Neural cell (in vitro differentiated cells): ENCODE measurements around the gene NUDC. TPM values are rescaled to one million over a fixed set of nuclear protein-coding genes. Genes with fewer than 3 reads are reported as not detected.

Experiments
- H2AFZ ChIP-seq: fragments of 200-600, 300-800 bp; sonication (generic), shearing (Covaris generic); 2 replicates; pipeline ENCODE4 v1.6.0; 2014; ENCODE audit warnings: low read depth, mild to moderate bottlenecking, antibody characterized with exemption, low read length, moderate library complexity
- H3F3A ChIP-seq: fragments of 200-600 bp; shearing (Covaris generic); 2 replicates; pipeline ENCODE4 v1.6.1; 2016; ENCODE audit warnings: mild to moderate bottlenecking, moderate library complexity, mixed read lengths, antibody characterized with exemption, low read length; ENCODE audit not compliant: insufficient read depth, poor library complexity, severe bottlenecking
- H3K27ac ChIP-seq: fragments of 200-600, 300-800 bp; sonication (generic), shearing (Covaris generic); 2 replicates; pipeline ENCODE4 v1.5.1; 2014; ENCODE audit warnings: mild to moderate bottlenecking, low read length, moderate library complexity
- H3K27me3 ChIP-seq: fragments of 300-800, 200-600 bp; sonication (generic), shearing (Covaris generic); 2 replicates; pipeline ENCODE4 v1.6.0; 2014; ENCODE audit warnings: mild to moderate bottlenecking, low read depth, low read length, moderate library complexity; ENCODE audit not compliant: insufficient read depth
- H3K36me3 ChIP-seq: fragments of 300-800, 200-600 bp; sonication (generic), shearing (Covaris generic); 2 replicates; pipeline ENCODE4 v1.5.1; 2014; ENCODE audit warnings: mild to moderate bottlenecking, antibody characterized with exemption, low read length, moderate library complexity; ENCODE audit not compliant: insufficient read depth
- H3K4me2 ChIP-seq: fragments of 300-800, 200-600 bp; sonication (generic), shearing (Covaris generic); 2 replicates; pipeline ENCODE4 v1.6.0; 2014; ENCODE audit warnings: mild to moderate bottlenecking, low read length
- H3K4me3 ChIP-seq: fragments of 300-800, 200-600 bp; sonication (generic), shearing (Covaris generic); 2 replicates; pipeline ENCODE4 v1.5.1; 2014; ENCODE audit warnings: mild to moderate bottlenecking, low read length, moderate library complexity
- H3K79me2 ChIP-seq: fragments of 200-600 bp; shearing (Covaris generic); replicated peaks from 2 replicates; pipeline ENCODE4 v1.6.0; 2014; ENCODE audit warnings: mild to moderate bottlenecking, low read length, moderate library complexity; ENCODE audit not compliant: insufficient read depth
- H3K9ac ChIP-seq: fragments of 300-800, 200-600 bp; sonication (generic), shearing (Covaris generic); 2 replicates; pipeline ENCODE4 v1.6.1; 2016; ENCODE audit warnings: mild to moderate bottlenecking, low read length, mixed read lengths
- H3K9me2 ChIP-seq: fragments of 200-600 bp; shearing (Covaris generic); 2 replicates; pipeline ENCODE4 v1.6.1; 2016; ENCODE audit warnings: mild to moderate bottlenecking, low read length, mixed read lengths; ENCODE audit not compliant: insufficient read depth
- H3K9me3 ChIP-seq: fragments of 200-600, 300-800 bp; sonication (generic), shearing (Covaris generic); 2 replicates; pipeline ENCODE4 v1.6.1; 2016; ENCODE audit warnings: mild to moderate bottlenecking, mixed run types, low read length, moderate library complexity, mixed read lengths
- H4K20me1 ChIP-seq: fragments of 200-600 bp; shearing (Covaris generic); 2 replicates; pipeline ENCODE4 v1.6.1; 2016; ENCODE audit warnings: mild to moderate bottlenecking, mixed run types; ENCODE audit not compliant: insufficient read depth
- EP300 ChIP-seq: fragments of 450-650 bp; conservative IDR thresholded peaks from 2 replicates; pipeline ENCODE4 v1.6.1; 2014; ENCODE audit warnings: antibody characterized with exemption, mild to moderate bottlenecking, moderate library complexity; ENCODE audit not compliant: poor library complexity, severe bottlenecking
- EZH2 ChIP-seq: fragments of 200-600, 300-800 bp; shearing (Covaris generic), sonication (generic); IDR thresholded peaks from 2 replicates; pipeline ENCODE4 v1.6.1; 2014; ENCODE audit warnings: antibody characterized with exemption, low read length, borderline replicate concordance, mild to moderate bottlenecking; ENCODE audit not compliant: insufficient read depth, poor library complexity, severe bottlenecking
- MXI1 ChIP-seq: fragments of 450-650 bp; conservative IDR thresholded peaks from 2 replicates; pipeline ENCODE4 v1.6.1; 2014; ENCODE audit warnings: antibody characterized with exemption, mild to moderate bottlenecking; ENCODE audit not compliant: poor library complexity, severe bottlenecking
- POLR2AphosphoS5 ChIP-seq: IDR thresholded peaks from 2 replicates; pipeline ENCODE4 v1.6.1; 2012
- RAD21 ChIP-seq: fragments of 450-650 bp; conservative IDR thresholded peaks from 2 replicates; pipeline ENCODE4 v1.6.1; 2014; ENCODE audit warnings: antibody characterized with exemption, mild to moderate bottlenecking, moderate library complexity
- SMC3 ChIP-seq: fragments of 450-650 bp; conservative IDR thresholded peaks from 2 replicates; pipeline ENCODE4 v1.6.1; 2014; ENCODE audit warnings: antibody characterized with exemption, mild to moderate bottlenecking, moderate library complexity; ENCODE audit not compliant: poor library complexity
- TAF1 ChIP-seq: IDR thresholded peaks from 2 replicates; pipeline ENCODE4 v1.6.1; 2012; ENCODE audit warnings: low read depth
- polyA plus RNA-seq: library from polyadenylated mRNA; depleted of rRNA; stranded (reverse); fragments of >200 nt; gene quantifications from 2 replicates; pipeline ENCODE4 v1.2.3, GENCODE V29; 2014
- TF ChIP-seq, protein P1 (sequence below): fragments of 450-650 bp; IDR thresholded peaks from 2 replicates; pipeline ENCODE4 v1.5.1; 2014; ENCODE audit warnings: antibody characterized with exemption, mild to moderate bottlenecking, moderate library complexity; ENCODE audit not compliant: poor library complexity, severe bottlenecking
- TF ChIP-seq, protein P2 (sequence below): IDR thresholded peaks from 2 replicates; pipeline ENCODE4 v1.6.1; 2012; ENCODE audit warnings: borderline replicate concordance

Gene NUDC
- polyA plus RNA-seq, 1 donor from 2014 or later, result 20.6 TPM

DNA sequence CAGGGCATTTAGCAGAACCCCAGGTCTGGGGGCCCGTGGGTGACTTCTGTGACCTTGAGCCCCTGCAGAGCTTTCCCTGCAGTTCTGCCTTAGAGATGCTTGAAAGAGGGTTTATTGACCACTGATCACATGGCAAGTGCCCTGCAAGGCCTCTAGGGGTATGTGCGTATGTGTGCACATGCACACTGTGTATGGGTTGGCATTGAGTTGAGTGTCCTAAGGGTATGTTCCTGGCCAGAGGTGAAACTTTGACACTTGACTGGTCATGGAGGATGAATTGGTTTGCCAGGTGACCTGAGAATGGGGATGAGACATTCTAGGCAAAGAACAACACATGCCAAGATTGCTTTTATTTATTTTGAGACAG is 17.1 kb downstream of the NUDC start:
- H3K4me3 ChIP-seq, result no peak overlapping the region
- no peaks in the 10 kb centered on the region for H3K9me2 ChIP-seq
- H3K27ac ChIP-seq, result no peak overlapping the region
- H3K79me2 ChIP-seq, result no peaks in the 10 kb centered on the region
- H3K4me2 ChIP-seq, result no peak overlapping the region
- H3F3A ChIP-seq, result no peaks in the 10 kb centered on the region
- TF ChIP-seq SMC3 (no peak), MXI1 (no peak)
- H3K9ac ChIP-seq, result no peak overlapping the region
- no peaks in the 10 kb centered on the region for H3K9me3 ChIP-seq
- no peaks in the 10 kb centered on the region for H3K27me3 ChIP-seq
- H3K36me3 ChIP-seq, result no peaks in the 10 kb centered on the region
- H4K20me1 ChIP-seq, result no peaks in the 10 kb centered on the region
- H2AFZ ChIP-seq, result no peak overlapping the region

DNA sequence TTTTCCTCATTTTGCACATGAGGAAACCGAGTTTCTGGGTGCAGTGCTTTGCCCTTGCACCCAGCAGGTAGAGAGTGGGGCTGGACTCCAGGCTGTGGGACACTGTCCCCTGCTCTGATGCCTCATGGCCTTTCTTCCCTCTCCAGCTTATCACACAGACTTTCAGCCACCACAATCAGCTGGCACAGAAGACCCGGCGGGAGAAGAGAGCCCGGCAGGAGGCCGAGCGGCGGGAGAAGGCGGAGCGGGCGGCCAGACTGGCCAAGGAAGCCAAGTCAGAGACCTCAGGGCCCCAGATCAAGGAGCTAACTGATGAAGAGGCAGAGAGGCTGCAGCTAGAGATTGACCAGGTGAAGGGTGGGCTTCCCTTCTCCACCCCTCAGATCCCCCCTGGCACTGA is 19.8 kb downstream of the NUDC start:
- H3K27me3 ChIP-seq, result no peaks in the 10 kb centered on the region
- no peak for TF ChIP-seq EZH2
- TF ChIP-seq, protein P1, sequence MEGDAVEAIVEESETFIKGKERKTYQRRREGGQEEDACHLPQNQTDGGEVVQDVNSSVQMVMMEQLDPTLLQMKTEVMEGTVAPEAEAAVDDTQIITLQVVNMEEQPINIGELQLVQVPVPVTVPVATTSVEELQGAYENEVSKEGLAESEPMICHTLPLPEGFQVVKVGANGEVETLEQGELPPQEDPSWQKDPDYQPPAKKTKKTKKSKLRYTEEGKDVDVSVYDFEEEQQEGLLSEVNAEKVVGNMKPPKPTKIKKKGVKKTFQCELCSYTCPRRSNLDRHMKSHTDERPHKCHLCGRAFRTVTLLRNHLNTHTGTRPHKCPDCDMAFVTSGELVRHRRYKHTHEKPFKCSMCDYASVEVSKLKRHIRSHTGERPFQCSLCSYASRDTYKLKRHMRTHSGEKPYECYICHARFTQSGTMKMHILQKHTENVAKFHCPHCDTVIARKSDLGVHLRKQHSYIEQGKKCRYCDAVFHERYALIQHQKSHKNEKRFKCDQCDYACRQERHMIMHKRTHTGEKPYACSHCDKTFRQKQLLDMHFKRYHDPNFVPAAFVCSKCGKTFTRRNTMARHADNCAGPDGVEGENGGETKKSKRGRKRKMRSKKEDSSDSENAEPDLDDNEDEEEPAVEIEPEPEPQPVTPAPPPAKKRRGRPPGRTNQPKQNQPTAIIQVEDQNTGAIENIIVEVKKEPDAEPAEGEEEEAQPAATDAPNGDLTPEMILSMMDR, result no peak
- no peak for TF ChIP-seq TAF1
- no peak for TF ChIP-seq MXI1
- no peak for TF ChIP-seq RAD21
- TF ChIP-seq, protein P2, sequence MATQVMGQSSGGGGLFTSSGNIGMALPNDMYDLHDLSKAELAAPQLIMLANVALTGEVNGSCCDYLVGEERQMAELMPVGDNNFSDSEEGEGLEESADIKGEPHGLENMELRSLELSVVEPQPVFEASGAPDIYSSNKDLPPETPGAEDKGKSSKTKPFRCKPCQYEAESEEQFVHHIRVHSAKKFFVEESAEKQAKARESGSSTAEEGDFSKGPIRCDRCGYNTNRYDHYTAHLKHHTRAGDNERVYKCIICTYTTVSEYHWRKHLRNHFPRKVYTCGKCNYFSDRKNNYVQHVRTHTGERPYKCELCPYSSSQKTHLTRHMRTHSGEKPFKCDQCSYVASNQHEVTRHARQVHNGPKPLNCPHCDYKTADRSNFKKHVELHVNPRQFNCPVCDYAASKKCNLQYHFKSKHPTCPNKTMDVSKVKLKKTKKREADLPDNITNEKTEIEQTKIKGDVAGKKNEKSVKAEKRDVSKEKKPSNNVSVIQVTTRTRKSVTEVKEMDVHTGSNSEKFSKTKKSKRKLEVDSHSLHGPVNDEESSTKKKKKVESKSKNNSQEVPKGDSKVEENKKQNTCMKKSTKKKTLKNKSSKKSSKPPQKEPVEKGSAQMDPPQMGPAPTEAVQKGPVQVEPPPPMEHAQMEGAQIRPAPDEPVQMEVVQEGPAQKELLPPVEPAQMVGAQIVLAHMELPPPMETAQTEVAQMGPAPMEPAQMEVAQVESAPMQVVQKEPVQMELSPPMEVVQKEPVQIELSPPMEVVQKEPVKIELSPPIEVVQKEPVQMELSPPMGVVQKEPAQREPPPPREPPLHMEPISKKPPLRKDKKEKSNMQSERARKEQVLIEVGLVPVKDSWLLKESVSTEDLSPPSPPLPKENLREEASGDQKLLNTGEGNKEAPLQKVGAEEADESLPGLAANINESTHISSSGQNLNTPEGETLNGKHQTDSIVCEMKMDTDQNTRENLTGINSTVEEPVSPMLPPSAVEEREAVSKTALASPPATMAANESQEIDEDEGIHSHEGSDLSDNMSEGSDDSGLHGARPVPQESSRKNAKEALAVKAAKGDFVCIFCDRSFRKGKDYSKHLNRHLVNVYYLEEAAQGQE, result no peak
- TF ChIP-seq POLR2AphosphoS5, result no peak
- TF ChIP-seq EP300, result no peak
- no peak for TF ChIP-seq SMC3
- no peaks in the 10 kb centered on the region for H4K20me1 ChIP-seq
- H3K27ac ChIP-seq, result no peak overlapping the region
- H3K4me2 ChIP-seq, result no peak overlapping the region
- H3F3A ChIP-seq, result no peaks in the 10 kb centered on the region
- no peaks in the 10 kb centered on the region for H3K79me2 ChIP-seq
- no peaks in the 10 kb centered on the region for H3K9me2 ChIP-seq
- H2AFZ ChIP-seq, result no peak overlapping the region
- no peak overlapping the region for H3K4me3 ChIP-seq
- H3K9ac ChIP-seq, result no peak overlapping the region
- H3K36me3 ChIP-seq, result no peaks in the 10 kb centered on the region
- H3K9me3 ChIP-seq, result no peaks in the 10 kb centered on the region

DNA sequence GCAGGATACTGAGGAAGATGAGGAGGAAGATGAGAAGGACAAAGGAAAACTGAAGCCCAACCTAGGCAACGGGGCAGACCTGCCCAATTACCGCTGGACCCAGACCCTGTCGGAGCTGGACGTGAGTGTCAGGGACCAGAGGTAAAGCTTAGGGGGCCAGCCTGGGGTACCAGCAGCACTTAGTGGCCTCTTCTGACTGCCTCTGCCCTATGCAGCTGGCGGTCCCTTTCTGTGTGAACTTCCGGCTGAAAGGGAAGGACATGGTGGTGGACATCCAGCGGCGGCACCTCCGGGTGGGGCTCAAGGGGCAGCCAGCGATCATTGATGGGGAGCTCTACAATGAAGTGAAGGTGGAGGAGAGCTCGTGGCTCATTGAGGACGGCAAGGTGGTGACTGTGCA is 21.1 kb downstream of the NUDC start:
- Histone ChIP-seq H3K79me2 (no peaks in the 10 kb centered on the region), H3K9me3 (no peaks in the 10 kb centered on the region), H3K36me3 (no peaks in the 10 kb centered on the region), H3K27me3 (no peaks in the 10 kb centered on the region), H2AFZ (no peak overlapping the region), H4K20me1 (no peaks in the 10 kb centered on the region), H3K4me2 (no peak overlapping the region), H3K9me2 (no peaks in the 10 kb centered on the region), H3K9ac (no peak overlapping the region), H3K4me3 (no peak overlapping the region), H3F3A (no peaks in the 10 kb centered on the region), H3K27ac (no peak overlapping the region)
- TF ChIP-seq, protein P1, result no peak
- TF ChIP-seq EZH2 (no peak), RAD21 (no peak), EP300 (no peak), MXI1 (no peak), TAF1 (no peak), SMC3 (no peak), POLR2AphosphoS5 (no peak)
- TF ChIP-seq, protein P2, result no peak
